K562 (cell line): ENCODE measurements around the gene KCNK7. TPM values are rescaled to one million over a fixed set of nuclear protein-coding genes. Genes with fewer than 3 reads are reported as not detected.

ENCODE experiments used
- CBX1 ChIP-seq: sonication (generic); IDR thresholded peaks from 2 replicates; pipeline ENCODE4 v1.6.1; 2016; ENCODE audit warnings: antibody characterized with exemption, low read depth, mild to moderate bottlenecking
- CCAR2 ChIP-seq: fragments of 200-400 bp; formaldehyde crosslinking; IDR thresholded peaks from 2 replicates; pipeline ENCODE4 v1.6.1; 2017; ENCODE audit warnings: mild to moderate bottlenecking, low read depth, low read length
- DACH1 ChIP-seq: fragments of 450-650 bp; IDR thresholded peaks from 2 replicates; pipeline ENCODE4 v1.6.1; 2018; ENCODE audit not compliant: partially characterized antibody
- GATAD2A ChIP-seq: fragments of 450-650 bp; IDR thresholded peaks from 2 replicates; pipeline ENCODE4 v1.6.1; 2017
- GTF2E2 ChIP-seq: fragments of 200-800 bp; sonication (Bioruptor generic); IDR thresholded peaks from 2 replicates; pipeline ENCODE4 v1.6.1; 2016; ENCODE audit warnings: missing genetic modification characterization, missing compliant biosample characterization
- IRF2 ChIP-seq: sonication (generic); formaldehyde crosslinking; IDR thresholded peaks from 2 replicates; pipeline ENCODE4 v1.8.1; 2022; ENCODE audit warnings: mild to moderate bottlenecking, missing genetic modification reagents
- MTA3 ChIP-seq: fragments of 450-650 bp; formaldehyde crosslinking; IDR thresholded peaks from 2 replicates; pipeline ENCODE4 v1.6.1; 2017; ENCODE audit warnings: mild to moderate bottlenecking, borderline replicate concordance
- NCOA2 ChIP-seq, 2 experiments: fragments of 450-650 bp; IDR thresholded peaks; 2 replicates each; pipeline ENCODE4 v1.6.1; 2018; ENCODE audit warnings: mild to moderate bottlenecking in 2 of 2, moderate library complexity in 1 of 2; ENCODE audit not compliant: partially characterized antibody in 2 of 2
- NONO ChIP-seq, 2 experiments: fragments of 200-400 bp in 1 of 2; fragments of 450-650 bp in 1 of 2; formaldehyde crosslinking in 1 of 2; IDR thresholded peaks; 2 replicates each; pipeline ENCODE4 v1.6.1; 2017; ENCODE audit warnings: low read depth in 2 of 2, mild to moderate bottlenecking in 2 of 2, moderate library complexity in 2 of 2, low read length in 1 of 2
- RBM39 ChIP-seq: fragments of 200-400 bp; formaldehyde crosslinking; optimal IDR thresholded peaks from 2 replicates; pipeline ENCODE3; 2018; ENCODE audit warnings: low read depth, low read length
- TAF9B ChIP-seq: fragments of 450-650 bp; IDR thresholded peaks from 2 replicates; pipeline ENCODE4 v1.6.1; 2018; ENCODE audit warnings: mild to moderate bottlenecking; ENCODE audit not compliant: partially characterized antibody
- ZNF3 ChIP-seq: fragments of 250-450 bp; sonication (Bioruptor Pico); IDR thresholded peaks from 2 replicates; pipeline ENCODE4 v1.5.0; 2021; ENCODE audit warnings: mild to moderate bottlenecking, moderate library complexity
- ZSCAN29 ChIP-seq: fragments of 450-650 bp; IDR thresholded peaks from 2 replicates; pipeline ENCODE4 v1.6.1; 2017
- polyA plus RNA-seq, 8 experiments: library from polyadenylated mRNA; depleted of rRNA in 4 of 8; stranded (reverse) in 5 of 8; unstranded in 3 of 8; fragments of >200 nt; fragmentation: Nextera tagmentation in 2 of 8; fragmentation: Illumina TruSeq in 1 of 8; extraction: Ambion mirVana in 2 of 8; extraction: Trizol in 1 of 8; gene quantifications; 2 replicates each; pipeline versions ENCODE4 v1.2.1 to v1.2.3, GENCODE V29; 2011 to 2014; ENCODE audit warnings: inconsistent platforms in 1 of 8, missing spikeins in 1 of 8
- total RNA-seq, 7 experiments: library from RNA; depleted of rRNA in 6 of 7; stranded (reverse); fragments of >200 nt in 6 of 7; fragmentation: Illumina TruSeq in 2 of 7; extraction: Trizol in 2 of 7; gene quantifications; 2 replicates each; pipeline versions ENCODE4 v1.2.1 to v1.2.3, GENCODE V29; 2011 to 2021; ENCODE audit warnings: low replicate concordance in 1 of 7
- TF ChIP-seq, protein P1 (sequence below): sonication (generic); formaldehyde crosslinking; IDR thresholded peaks from 2 replicates; pipeline ENCODE4 v1.8.1; 2023; ENCODE audit warnings: missing genetic modification reagents, mild to moderate bottlenecking, borderline replicate concordance
- TF ChIP-seq, protein P2 (sequence below): sonication (generic); formaldehyde crosslinking; IDR thresholded peaks from 2 replicates; pipeline ENCODE4 v1.8.1; 2023; ENCODE audit warnings: mild to moderate bottlenecking, missing genetic modification reagents
- TF ChIP-seq, protein P3 (sequence below): fragments of 450-650 bp; IDR thresholded peaks from 2 replicates; pipeline ENCODE4 v1.6.1; 2014; ENCODE audit warnings: low read depth, mild to moderate bottlenecking, moderate library complexity, borderline replicate concordance
- TF ChIP-seq, protein P4 (sequence below): fragments of 250-450 bp; sonication (Bioruptor Pico); IDR thresholded peaks from 2 replicates; pipeline ENCODE4 v1.9.0; 2021; ENCODE audit warnings: mild to moderate bottlenecking

The KCNK7 gene
- total and polyA plus RNA-seq, 9 of the 15 experiments (the other 6 are each of a cell fraction or from before 2014, with no cell fraction given) = 0.07 to 0.40 TPM; not detected in 7

DNA sequence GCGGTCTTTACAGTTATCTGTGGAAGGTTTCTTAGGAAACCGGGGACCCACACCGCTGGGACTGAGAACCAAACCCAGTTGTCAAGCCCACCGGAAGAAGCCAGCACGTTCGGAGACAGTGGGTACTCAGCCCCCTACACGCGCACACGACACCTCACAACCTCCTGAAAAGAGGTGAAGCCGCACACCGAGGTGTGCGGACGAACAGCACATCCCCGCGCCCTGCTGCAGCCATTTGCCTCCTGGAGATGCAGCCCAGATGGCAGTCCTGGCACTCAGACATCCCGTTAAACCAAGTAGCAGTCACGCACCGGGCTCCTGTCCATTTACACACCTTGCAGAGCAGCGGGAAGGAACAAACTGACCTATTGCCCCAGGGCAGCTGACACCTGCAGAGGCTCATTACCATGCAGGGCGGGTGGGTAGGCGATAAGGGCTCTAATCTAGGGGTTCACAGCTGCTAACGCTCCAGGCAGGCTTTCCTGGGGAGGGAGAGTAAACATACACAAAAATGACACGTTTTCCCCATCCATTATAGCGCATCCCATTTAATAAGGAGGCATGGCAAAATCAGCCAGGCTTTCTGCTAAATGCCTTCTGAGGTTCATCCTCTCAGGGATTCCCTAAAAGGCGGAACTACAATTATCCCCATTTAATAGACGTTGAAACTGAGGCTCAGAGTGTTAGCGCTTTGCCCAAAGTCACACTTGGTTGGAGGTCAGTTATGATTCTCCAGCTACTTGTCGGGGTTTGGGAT, 20.6 kb downstream of the KCNK7 start (continued):
- TF ChIP-seq, protein P1, sequence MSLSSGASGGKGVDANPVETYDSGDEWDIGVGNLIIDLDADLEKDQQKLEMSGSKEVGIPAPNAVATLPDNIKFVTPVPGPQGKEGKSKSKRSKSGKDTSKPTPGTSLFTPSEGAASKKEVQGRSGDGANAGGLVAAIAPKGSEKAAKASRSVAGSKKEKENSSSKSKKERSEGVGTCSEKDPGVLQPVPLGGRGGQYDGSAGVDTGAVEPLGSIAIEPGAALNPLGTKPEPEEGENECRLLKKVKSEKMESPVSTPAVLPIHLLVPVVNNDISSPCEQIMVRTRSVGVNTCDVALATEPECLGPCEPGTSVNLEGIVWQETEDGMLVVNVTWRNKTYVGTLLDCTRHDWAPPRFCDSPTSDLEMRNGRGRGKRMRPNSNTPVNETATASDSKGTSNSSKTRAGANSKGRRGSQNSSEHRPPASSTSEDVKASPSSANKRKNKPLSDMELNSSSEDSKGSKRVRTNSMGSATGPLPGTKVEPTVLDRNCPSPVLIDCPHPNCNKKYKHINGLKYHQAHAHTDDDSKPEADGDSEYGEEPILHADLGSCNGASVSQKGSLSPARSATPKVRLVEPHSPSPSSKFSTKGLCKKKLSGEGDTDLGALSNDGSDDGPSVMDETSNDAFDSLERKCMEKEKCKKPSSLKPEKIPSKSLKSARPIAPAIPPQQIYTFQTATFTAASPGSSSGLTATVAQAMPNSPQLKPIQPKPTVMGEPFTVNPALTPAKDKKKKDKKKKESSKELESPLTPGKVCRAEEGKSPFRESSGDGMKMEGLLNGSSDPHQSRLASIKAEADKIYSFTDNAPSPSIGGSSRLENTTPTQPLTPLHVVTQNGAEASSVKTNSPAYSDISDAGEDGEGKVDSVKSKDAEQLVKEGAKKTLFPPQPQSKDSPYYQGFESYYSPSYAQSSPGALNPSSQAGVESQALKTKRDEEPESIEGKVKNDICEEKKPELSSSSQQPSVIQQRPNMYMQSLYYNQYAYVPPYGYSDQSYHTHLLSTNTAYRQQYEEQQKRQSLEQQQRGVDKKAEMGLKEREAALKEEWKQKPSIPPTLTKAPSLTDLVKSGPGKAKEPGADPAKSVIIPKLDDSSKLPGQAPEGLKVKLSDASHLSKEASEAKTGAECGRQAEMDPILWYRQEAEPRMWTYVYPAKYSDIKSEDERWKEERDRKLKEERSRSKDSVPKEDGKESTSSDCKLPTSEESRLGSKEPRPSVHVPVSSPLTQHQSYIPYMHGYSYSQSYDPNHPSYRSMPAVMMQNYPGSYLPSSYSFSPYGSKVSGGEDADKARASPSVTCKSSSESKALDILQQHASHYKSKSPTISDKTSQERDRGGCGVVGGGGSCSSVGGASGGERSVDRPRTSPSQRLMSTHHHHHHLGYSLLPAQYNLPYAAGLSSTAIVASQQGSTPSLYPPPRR (CRISPR knock-in tag) = 0 out of 2 replicates have a peak, but pooled peaks have one; percentile 84
- TF ChIP-seq TAF9B (peak; percentile 90), CCAR2 (0 out of 2 replicates have a peak, but pooled peaks have one; percentile 68), NONO (IDR thresholded peaks at IDR 0.05; ENCODE audit: low read depth in 2 of 2, low read length in 1 of 2) (peak in 1 of 2 experiments; percentile 7; a peak in 1 of 4 replicates), GATAD2A (no peak), ZNF3 (CRISPR knock-in tag) (no peak; the same call in 1 of the 2 replicates), RBM39 (peak; percentile 79), ZSCAN29 (no peak), CBX1 (0 out of 2 replicates have a peak, but pooled peaks have one; percentile 91), NCOA2 (IDR thresholded peaks at IDR 0.05; ENCODE audit: partially characterized antibody in 2 of 2) (no peak), MTA3 (0 out of 2 replicates have a peak, but pooled peaks have one; percentile 35), DACH1 (peak; percentile 87), GTF2E2 (no peak), IRF2 (CRISPR knock-in tag) (no peak)
- TF ChIP-seq, protein P2, sequence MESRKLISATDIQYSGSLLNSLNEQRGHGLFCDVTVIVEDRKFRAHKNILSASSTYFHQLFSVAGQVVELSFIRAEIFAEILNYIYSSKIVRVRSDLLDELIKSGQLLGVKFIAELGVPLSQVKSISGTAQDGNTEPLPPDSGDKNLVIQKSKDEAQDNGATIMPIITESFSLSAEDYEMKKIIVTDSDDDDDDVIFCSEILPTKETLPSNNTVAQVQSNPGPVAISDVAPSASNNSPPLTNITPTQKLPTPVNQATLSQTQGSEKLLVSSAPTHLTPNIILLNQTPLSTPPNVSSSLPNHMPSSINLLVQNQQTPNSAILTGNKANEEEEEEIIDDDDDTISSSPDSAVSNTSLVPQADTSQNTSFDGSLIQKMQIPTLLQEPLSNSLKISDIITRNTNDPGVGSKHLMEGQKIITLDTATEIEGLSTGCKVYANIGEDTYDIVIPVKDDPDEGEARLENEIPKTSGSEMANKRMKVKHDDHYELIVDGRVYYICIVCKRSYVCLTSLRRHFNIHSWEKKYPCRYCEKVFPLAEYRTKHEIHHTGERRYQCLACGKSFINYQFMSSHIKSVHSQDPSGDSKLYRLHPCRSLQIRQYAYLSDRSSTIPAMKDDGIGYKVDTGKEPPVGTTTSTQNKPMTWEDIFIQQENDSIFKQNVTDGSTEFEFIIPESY = no peak
- TF ChIP-seq, protein P3, sequence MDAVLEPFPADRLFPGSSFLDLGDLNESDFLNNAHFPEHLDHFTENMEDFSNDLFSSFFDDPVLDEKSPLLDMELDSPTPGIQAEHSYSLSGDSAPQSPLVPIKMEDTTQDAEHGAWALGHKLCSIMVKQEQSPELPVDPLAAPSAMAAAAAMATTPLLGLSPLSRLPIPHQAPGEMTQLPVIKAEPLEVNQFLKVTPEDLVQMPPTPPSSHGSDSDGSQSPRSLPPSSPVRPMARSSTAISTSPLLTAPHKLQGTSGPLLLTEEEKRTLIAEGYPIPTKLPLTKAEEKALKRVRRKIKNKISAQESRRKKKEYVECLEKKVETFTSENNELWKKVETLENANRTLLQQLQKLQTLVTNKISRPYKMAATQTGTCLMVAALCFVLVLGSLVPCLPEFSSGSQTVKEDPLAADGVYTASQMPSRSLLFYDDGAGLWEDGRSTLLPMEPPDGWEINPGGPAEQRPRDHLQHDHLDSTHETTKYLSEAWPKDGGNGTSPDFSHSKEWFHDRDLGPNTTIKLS = peak; percentile 39; the same call in 1 of the 2 replicates
- TF ChIP-seq, protein P4, sequence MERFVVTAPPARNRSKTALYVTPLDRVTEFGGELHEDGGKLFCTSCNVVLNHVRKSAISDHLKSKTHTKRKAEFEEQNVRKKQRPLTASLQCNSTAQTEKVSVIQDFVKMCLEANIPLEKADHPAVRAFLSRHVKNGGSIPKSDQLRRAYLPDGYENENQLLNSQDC (CRISPR knock-in tag) = no peak
